Breast epithelium (tissue), 4 donors: ENCODE data around the gene LMOD1. TPM values are rescaled to one million over a fixed set of nuclear protein-coding genes. Genes with fewer than 3 reads are reported as not detected.

ENCODE experiments used
- DNase-seq, 2 donors: peaks; one replicate each; pipeline ENCODE4 v3.0.0-alpha.2; 2019; ENCODE audit warnings: low spot score in 2 of 2
- H3K27ac ChIP-seq, 2 donors: fragments of 200-600 bp; sonication (generic) in 1 of 2; one replicate each; pipeline ENCODE4 v1.5.1; 2016 to 2019; ENCODE audit warnings: mild to moderate bottlenecking in 1 of 2
- H3K27me3 ChIP-seq, 2 donors: fragments of 200-600 bp; sonication (generic) in 1 of 2; one replicate each; pipeline versions ENCODE4 v1.5.1 to v1.6.0; 2017 to 2019; ENCODE audit warnings: control low read depth in 1 of 2, mild to moderate bottlenecking in 1 of 2
- H3K36me3 ChIP-seq: fragments of 200-600 bp; one replicate; pipeline ENCODE4 v1.5.1; 2019
- H3K4me1 ChIP-seq, 2 donors: fragments of 200-600 bp; sonication (generic); one replicate each; pipeline ENCODE4 v1.5.1; 2016 to 2019; ENCODE audit warnings: control low read depth in 1 of 2
- H3K4me3 ChIP-seq, 3 donors: fragments of 200-600 bp; sonication (generic); 1 replicate in 2 of 3; 2 replicates in 1 of 3; pipeline ENCODE4 v1.5.1; 2016 to 2019; ENCODE audit warnings: mild to moderate bottlenecking in 3 of 3, moderate library complexity in 2 of 3
- H3K9me3 ChIP-seq, 2 donors: fragments of 200-600 bp; sonication (generic) in 1 of 2; one replicate each; pipeline ENCODE4 v1.5.1; 2016 to 2019; ENCODE audit warnings: control low read depth in 1 of 2
- POLR2A ChIP-seq: fragments of 450-650 bp; IDR thresholded peaks from one replicate; pipeline ENCODE4 v1.6.1; 2016; ENCODE audit warnings: antibody characterized with exemption, mild to moderate bottlenecking, moderate library complexity
- POLR2AphosphoS5 ChIP-seq, 3 donors: sonication (generic); formaldehyde crosslinking; IDR thresholded peaks; one replicate each; pipeline ENCODE4 v1.6.1; 2017; ENCODE audit warnings: antibody characterized with exemption in 3 of 3
- intact Hi-C: fragments of 100-400 bp; cut with DNase I; formaldehyde crosslinking; loops from one replicate; pipeline ENCODE4 v1.15.1; 2023; ENCODE audit warnings: low total_unique reads
- total RNA-seq, 3 donors: library from RNA; depleted of rRNA; stranded (reverse); fragments of >200 nt; gene quantifications; one replicate each; pipeline ENCODE4 v1.1.0, GENCODE V29; 2016
- TF ChIP-seq, protein P1 (sequence below), 3 donors: fragments of 450-650 bp; IDR thresholded peaks; one replicate each; pipeline ENCODE4 v1.5.1; 2016 to 2017; ENCODE audit warnings: antibody characterized with exemption in 3 of 3, mild to moderate bottlenecking in 3 of 3, moderate library complexity in 3 of 3

Gene LMOD1
- total RNA-seq, 3 donors from 2014 or later = 60.0 to 92.2 (median 87.2) TPM

DNA sequence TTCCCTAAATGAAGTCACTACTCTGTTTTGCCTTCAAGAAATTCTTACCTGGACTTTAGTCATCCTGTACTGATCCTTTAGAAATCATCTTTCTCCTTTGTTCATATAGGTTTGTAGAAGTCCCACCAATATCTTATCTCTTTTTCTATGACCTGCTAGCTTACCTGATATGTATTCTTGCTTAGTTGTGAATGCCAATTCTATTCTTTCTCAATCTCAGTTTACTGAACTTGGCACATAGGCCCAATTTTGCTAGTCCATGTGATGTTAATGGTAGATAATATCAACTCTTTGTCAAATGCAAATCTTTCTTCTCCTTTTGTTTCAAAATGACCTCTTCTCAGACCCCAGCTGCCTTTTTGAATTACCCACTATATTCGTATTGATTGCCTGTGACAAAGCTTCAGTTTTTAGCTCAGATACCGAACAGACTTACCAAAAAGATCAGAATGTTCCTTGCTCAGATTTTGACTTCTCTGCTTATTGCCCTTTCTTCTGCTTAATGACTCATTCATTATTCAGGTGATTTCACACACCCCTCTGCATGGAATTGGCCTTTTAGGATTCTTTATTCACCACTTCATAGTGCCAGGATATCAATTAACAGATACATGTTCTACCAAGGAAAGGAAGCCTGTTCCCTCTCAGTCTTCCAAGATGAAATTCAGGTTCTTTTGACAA, 96.8 kb downstream of the LMOD1 start:
- TF ChIP-seq POLR2AphosphoS5 (IDR thresholded peaks at IDR 0.05) (no peak), POLR2A (no peak)
- TF ChIP-seq, protein P1, sequence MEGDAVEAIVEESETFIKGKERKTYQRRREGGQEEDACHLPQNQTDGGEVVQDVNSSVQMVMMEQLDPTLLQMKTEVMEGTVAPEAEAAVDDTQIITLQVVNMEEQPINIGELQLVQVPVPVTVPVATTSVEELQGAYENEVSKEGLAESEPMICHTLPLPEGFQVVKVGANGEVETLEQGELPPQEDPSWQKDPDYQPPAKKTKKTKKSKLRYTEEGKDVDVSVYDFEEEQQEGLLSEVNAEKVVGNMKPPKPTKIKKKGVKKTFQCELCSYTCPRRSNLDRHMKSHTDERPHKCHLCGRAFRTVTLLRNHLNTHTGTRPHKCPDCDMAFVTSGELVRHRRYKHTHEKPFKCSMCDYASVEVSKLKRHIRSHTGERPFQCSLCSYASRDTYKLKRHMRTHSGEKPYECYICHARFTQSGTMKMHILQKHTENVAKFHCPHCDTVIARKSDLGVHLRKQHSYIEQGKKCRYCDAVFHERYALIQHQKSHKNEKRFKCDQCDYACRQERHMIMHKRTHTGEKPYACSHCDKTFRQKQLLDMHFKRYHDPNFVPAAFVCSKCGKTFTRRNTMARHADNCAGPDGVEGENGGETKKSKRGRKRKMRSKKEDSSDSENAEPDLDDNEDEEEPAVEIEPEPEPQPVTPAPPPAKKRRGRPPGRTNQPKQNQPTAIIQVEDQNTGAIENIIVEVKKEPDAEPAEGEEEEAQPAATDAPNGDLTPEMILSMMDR (IDR thresholded peaks at IDR 0.05) = no peak
- intact Hi-C loops = no loop called here
- Histone ChIP-seq H3K4me3 (no peak overlapping the region), H3K4me1 (peaks cover 0 to 6% of the 10 kb centered on the region in 2 donors), H3K27ac (peak overlapping the region; percentile 32 to 58), H3K9me3 (no peaks in the 10 kb centered on the region), H3K36me3 (no peaks in the 10 kb centered on the region), H3K27me3 (no peaks in the 10 kb centered on the region)
- DNase-seq = no peak

DNA sequence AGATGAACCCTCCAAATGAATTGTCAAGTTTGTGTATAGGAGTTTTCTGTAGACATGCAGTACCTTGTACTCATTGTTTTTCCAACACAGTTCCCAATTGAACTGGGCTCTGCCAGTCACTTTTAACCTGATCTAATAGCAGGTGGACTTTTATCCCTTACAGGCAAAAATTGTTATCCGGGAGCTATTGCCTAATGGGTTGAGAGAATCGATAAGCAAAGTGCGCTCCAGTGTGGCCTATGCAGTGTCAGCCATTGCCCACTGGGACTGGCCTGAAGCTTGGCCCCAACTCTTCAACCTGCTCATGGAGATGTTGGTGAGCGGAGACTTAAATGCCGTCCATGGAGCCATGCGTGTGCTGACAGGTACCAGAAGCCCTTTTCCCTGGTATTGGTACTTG, 98.1 kb downstream of the LMOD1 start:
- H3K36me3 ChIP-seq = no peaks in the 10 kb centered on the region
- intact Hi-C loops = no loop called here
- H3K27me3 ChIP-seq = no peaks in the 10 kb centered on the region
- no peak for DNase-seq
- no peaks in the 10 kb centered on the region for H3K9me3 ChIP-seq
- TF ChIP-seq POLR2AphosphoS5 (IDR thresholded peaks at IDR 0.05) (no peak), POLR2A (no peak)
- TF ChIP-seq, protein P1 (IDR thresholded peaks at IDR 0.05) = no peak
- peaks cover 0 to 6% of the 10 kb centered on the region in 2 donors for H3K4me1 ChIP-seq
- peak overlapping the region in 1 of 2 donors; percentile 11 for H3K27ac ChIP-seq
- H3K4me3 ChIP-seq = no peak overlapping the region

DNA sequence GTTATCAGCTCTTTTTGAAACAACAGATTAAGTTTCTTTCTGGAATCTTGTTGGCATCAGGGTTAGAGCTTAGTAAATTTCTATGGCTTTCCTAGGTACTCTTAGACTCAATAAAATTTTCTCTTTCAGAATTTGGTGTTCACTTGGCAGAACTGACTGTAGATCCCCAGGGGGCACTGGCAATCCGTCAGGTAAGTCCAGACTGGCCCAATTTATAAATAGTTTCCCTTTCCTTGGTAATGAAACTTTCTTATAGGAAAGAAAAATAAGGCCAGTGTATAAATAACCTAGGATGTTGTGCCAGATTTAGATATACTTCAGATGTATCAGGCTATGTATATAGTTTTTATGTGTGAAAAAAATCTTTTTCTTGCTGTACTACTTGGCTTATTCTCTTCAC, 99.2 kb downstream of the LMOD1 start:
- peaks cover 0 to 6% of the 10 kb centered on the region in 2 donors for H3K4me1 ChIP-seq
- TF ChIP-seq, protein P1 (IDR thresholded peaks at IDR 0.05) = no peak
- TF ChIP-seq POLR2A = no peak
- TF ChIP-seq POLR2AphosphoS5 (IDR thresholded peaks at IDR 0.05) = no peak
- intact Hi-C loops = no loop called here
- H3K36me3 ChIP-seq = no peaks in the 10 kb centered on the region
- no peaks in the 10 kb centered on the region for H3K27me3 ChIP-seq
- H3K9me3 ChIP-seq = no peaks in the 10 kb centered on the region
- no peak for DNase-seq
- H3K27ac ChIP-seq = peak overlapping the region in 1 of 2 donors; percentile 2
- H3K4me3 ChIP-seq = no peak overlapping the region

Other genes starting within 250 kb of the LMOD1 start
- gene IPO9, start 117.4 kb downstream of the LMOD1 start, total RNA-seq = 10 to 100 TPM; 15.2 to 21.3 (median 18.1) TPM
- gene SHISA4, start 57.6 kb downstream of the LMOD1 start, total RNA-seq = 10 to 100 TPM; 15.7 to 21.9 (median 20.3) TPM
- gene TIMM17A, start 9.0 kb upstream of the LMOD1 start, total RNA-seq = 10 to 100 TPM; 24.5 to 30.1 (median 26.2) TPM
- gene RNPEP, start 36.1 kb upstream of the LMOD1 start, total RNA-seq = 10 to 100 TPM; 43.0 to 66.7 (median 57.4) TPM
- gene ELF3, start 64.0 kb upstream of the LMOD1 start, total RNA-seq = 1,000 to 10,000 TPM in 1 of 3 donors, 100 to 1,000 TPM in 1, 1 to 10 TPM in 1; 1.3 to 1,061 (median 367) TPM
- not detected for gene GPR37L1, start 176.4 kb upstream of the LMOD1 start, total RNA-seq
- 10 to 100 TPM; 29.9 to 41.1 (median 34.7) TPM for gene ARL8A, start 198.2 kb upstream of the LMOD1 start, total RNA-seq
- 1 to 10 TPM; 1.4 to 4.2 (median 2.9) TPM for gene PTPN7, start 214.1 kb upstream of the LMOD1 start, total RNA-seq
- gene LGR6, start 247.3 kb upstream of the LMOD1 start, total RNA-seq = 10 to 100 TPM in 1 of 3 donors, 1 to 10 TPM in 1, not detected in 1; 2.6 to 11.3 TPM